Ishikawa (cell line): Measurements from ENCODE around the gene HAL.

Source experiments
- EGR1 ChIP-seq: IDR thresholded peaks from 2 replicates; pipeline ENCODE4 v1.6.1; 2012
- EP300 ChIP-seq: IDR thresholded peaks from 2 replicates; pipeline ENCODE4 v1.6.1; 2012; ENCODE audit warnings: borderline replicate concordance
- MAX ChIP-seq: IDR thresholded peaks from 2 replicates; pipeline ENCODE4 v1.6.1; 2012
- REST ChIP-seq: IDR thresholded peaks from 2 replicates; pipeline ENCODE4 v1.6.1; 2012; ENCODE audit warnings: low read depth, mild to moderate bottlenecking

GRCh38 chr12:95943330-95943842, 52.8 kb downstream of the HAL start, which contains the start of gene AMDHD1:
- TF ChIP-seq EP300 (no peak), REST (no peak), EGR1 (no peak), MAX (no peak)
